HCT116 (cell line): ENCODE results near the gene PPM1H. TPM values are rescaled to one million over a fixed set of nuclear protein-coding genes. Genes with fewer than 3 reads are reported as not detected.

ENCODE experiments used
- ATAC-seq: fragments of 200-7000 bp; cut with Tn5 transposase; 2 replicates; pipeline ENCODE4 v1.9.1; 2020; ENCODE audit warnings: mild to moderate bottlenecking, moderate library complexity
- BruUV-seq: library from RNA; stranded (reverse); fragments of 400-500 nt; replicated peaks from 2 replicates; lab custom pipeline; 2021; lab: Mats Ljungman, UMichigan
- CTCF ChIA-PET: fragments of 300-600 bp; sonication (Branson Sonifier 250); formaldehyde crosslinking; loops from one replicate; lab custom pipeline; 2021; ENCODE audit warnings: antibody characterized with exemption; lab: Charles Lee
- POLR2A ChIA-PET: fragments of 300-600, 350-600 bp; sonication (Branson Sonifier 250); formaldehyde crosslinking; loops from one replicate; lab custom pipeline; 2021; ENCODE audit warnings: antibody characterized with exemption; lab: Charles Lee
- RAD21 ChIA-PET, 2 experiments: fragments of 300-600 bp; sonication (Branson Sonifier 250); formaldehyde crosslinking; loops; one replicate each; lab custom pipeline; 2023; ENCODE audit warnings: low total read pairs in 2 of 2; ENCODE audit not compliant: uncharacterized antibody in 2 of 2, unreplicated experiment in 2 of 2, low non-redundant PET in 1 of 2; lab: Charles Lee
- DNase-seq: peaks from one replicate; pipeline ENCODE4 v3.0.0-alpha.2; 2010; ENCODE audit warnings: low read depth, low spot score
- H2AFZ ChIP-seq: fragments of 200-600 bp; shearing (Covaris generic), sonication (generic); 2 replicates; pipeline ENCODE4 v1.6.1; 2017; ENCODE audit warnings: low read depth, mixed run types, mixed read lengths, antibody characterized with exemption, low read length; ENCODE audit not compliant: poor library complexity, severe bottlenecking
- H3K27ac ChIP-seq: 2 replicates; pipeline ENCODE4 v1.5.1; 2012; ENCODE audit warnings: low read depth, low read length
- H3K27me3 ChIP-seq: fragments of 200-600 bp; sonication (generic); 2 replicates; pipeline ENCODE4 v1.6.1; 2016; ENCODE audit warnings: mixed run types, low read length, mixed read lengths; ENCODE audit not compliant: insufficient read depth
- H3K36me3 ChIP-seq, 2 experiments: fragments of 200-500 bp in 1 of 2; fragments of 200-600 bp in 1 of 2; sonication (Bioruptor generic) in 1 of 2; sonication (generic) in 1 of 2; 2 replicates each; pipeline versions ENCODE4 v1.5.1 to v1.6.1; 2014 to 2016; ENCODE audit warnings: low read length in 2 of 2, inconsistent platforms in 1 of 2, mixed read lengths in 1 of 2, mixed run types in 1 of 2; ENCODE audit not compliant: insufficient read depth in 2 of 2, control insufficient read depth in 1 of 2
- H3K4me1 ChIP-seq, 2 experiments: fragments of 200-600 bp in 1 of 2; sonication (generic) in 1 of 2; 2 replicates each; pipeline versions ENCODE4 v1.5.1 to v1.6.1; 2012 to 2017; ENCODE audit warnings: low read length in 2 of 2, inconsistent platforms in 1 of 2, mild to moderate bottlenecking in 1 of 2, mixed read lengths in 1 of 2, mixed run types in 1 of 2, moderate library complexity in 1 of 2; ENCODE audit not compliant: insufficient read depth in 2 of 2, control insufficient read depth in 1 of 2
- H3K4me2 ChIP-seq: fragments of 200-600 bp; sonication (generic); 2 replicates; pipeline ENCODE4 v1.6.1; 2017; ENCODE audit warnings: mixed run types, low read length, mixed read lengths
- H3K4me3 ChIP-seq, 2 experiments: fragments of 200-600 bp in 1 of 2; sonication (generic) in 1 of 2; replicated peaks in 1 of 2; 2 replicates each; pipeline ENCODE4 v1.5.1; 2011 to 2016; ENCODE audit warnings: low read length in 2 of 2, control low read depth in 1 of 2, low read depth in 1 of 2, mild to moderate bottlenecking in 1 of 2, mixed read lengths in 1 of 2, mixed run types in 1 of 2
- H3K79me2 ChIP-seq: fragments of 200-600 bp; sonication (generic); 2 replicates; pipeline ENCODE4 v1.6.1; 2017; ENCODE audit warnings: mild to moderate bottlenecking, mixed run types, low read length, moderate library complexity, mixed read lengths; ENCODE audit not compliant: insufficient read depth
- H3K9ac ChIP-seq: fragments of 200-600 bp; sonication (generic); 2 replicates; pipeline ENCODE4 v1.6.1; 2016; ENCODE audit warnings: low read length, mixed read lengths
- H3K9me2 ChIP-seq: fragments of 200-600 bp; sonication (generic), shearing (Covaris generic); 2 replicates; pipeline ENCODE4 v1.6.1; 2017; ENCODE audit warnings: mixed run types, mild to moderate bottlenecking, moderate library complexity; ENCODE audit not compliant: insufficient read depth
- H3K9me3 ChIP-seq, 2 experiments: fragments of 200-500 bp in 1 of 2; fragments of 200-600 bp in 1 of 2; sonication (Bioruptor generic) in 1 of 2; sonication (generic) in 1 of 2; 2 replicates each; pipeline ENCODE4 v1.6.1; 2014 to 2017; ENCODE audit warnings: low read length in 2 of 2, mixed read lengths in 2 of 2, inconsistent platforms in 1 of 2, low read depth in 1 of 2, mild to moderate bottlenecking in 1 of 2, mixed run types in 1 of 2, moderate library complexity in 1 of 2; ENCODE audit not compliant: control insufficient read depth in 1 of 2, insufficient read depth in 1 of 2
- H4K20me1 ChIP-seq: fragments of 200-600 bp; sonication (generic), shearing (Covaris generic); 2 replicates; pipeline ENCODE4 v1.6.1; 2017; ENCODE audit warnings: mixed run types, mild to moderate bottlenecking, moderate library complexity; ENCODE audit not compliant: insufficient read depth
- EGR1 ChIP-seq: IDR thresholded peaks from 2 replicates; pipeline ENCODE4 v1.6.1; 2012; ENCODE audit warnings: low read depth
- EZH2 ChIP-seq: fragments of 200-600 bp; sonication (generic); IDR thresholded peaks from 2 replicates; pipeline ENCODE4 v1.6.1; 2017; ENCODE audit warnings: antibody characterized with exemption, mixed run types
- EZH2phosphoT487 ChIP-seq: fragments of 200-600 bp; IDR thresholded peaks from 2 replicates; pipeline ENCODE4 v1.6.1; 2018; ENCODE audit warnings: antibody characterized with exemption, borderline replicate concordance
- FOSL1 ChIP-seq: IDR thresholded peaks from 2 replicates; pipeline ENCODE4 v1.6.1; 2012; ENCODE audit warnings: low read depth
- JUND ChIP-seq: IDR thresholded peaks from 2 replicates; pipeline ENCODE4 v1.6.1; 2012
- RAD21 ChIP-seq: IDR thresholded peaks from 2 replicates; pipeline ENCODE4 v1.6.1; 2012; ENCODE audit warnings: low read depth, mild to moderate bottlenecking
- SIN3A ChIP-seq: IDR thresholded peaks from 2 replicates; pipeline ENCODE4 v1.6.1; 2012; ENCODE audit warnings: low read depth
- SRF ChIP-seq: IDR thresholded peaks from 2 replicates; pipeline ENCODE4 v1.6.1; 2012; ENCODE audit warnings: low read depth
- YY1 ChIP-seq: IDR thresholded peaks from 2 replicates; pipeline ENCODE4 v1.6.1; 2011; ENCODE audit warnings: low read length, low read depth, moderate library complexity, mild to moderate bottlenecking; ENCODE audit not compliant: insufficient replicate concordance; ENCODE audit errors: extremely low read depth
- ZNF274 ChIP-seq: fragments of 200-500 bp; sonication (Bioruptor generic); IDR thresholded peaks from 2 replicates; pipeline ENCODE4 v1.6.1; 2014; ENCODE audit warnings: mild to moderate bottlenecking, low read depth, low read length, inconsistent platforms
- intact Hi-C: fragments of 100-400 bp; cut with micrococcal nuclease; formaldehyde crosslinking; loops from 2 replicates; pipeline ENCODE4 v1.10.0; 2022
- total RNA-seq: library from RNA; stranded (reverse); gene quantifications from one replicate; pipeline ENCODE4 v1.2.1, GENCODE V29; 2021; ENCODE audit not compliant: unreplicated experiment
- TF ChIP-seq, protein P1 (sequence below), 3 experiments: fragments of 200-600 bp in 1 of 3; sonication (generic) in 1 of 3; IDR thresholded peaks in 2 of 3; conservative IDR thresholded peaks in 1 of 3; 2 replicates each; pipeline ENCODE4 v1.5.1; 2012 to 2017; ENCODE audit warnings: low read depth in 2 of 3, low read length in 2 of 3, antibody characterized with exemption in 1 of 3, borderline replicate concordance in 1 of 3, control low read depth in 1 of 3, mild to moderate bottlenecking in 1 of 3, mixed read lengths in 1 of 3, mixed run types in 1 of 3, moderate library complexity in 1 of 3; ENCODE audit not compliant: insufficient read depth in 1 of 3

PPM1H gene
- total RNA-seq, 1 experiment from 2014 or later = 8.0 TPM

DNA sequence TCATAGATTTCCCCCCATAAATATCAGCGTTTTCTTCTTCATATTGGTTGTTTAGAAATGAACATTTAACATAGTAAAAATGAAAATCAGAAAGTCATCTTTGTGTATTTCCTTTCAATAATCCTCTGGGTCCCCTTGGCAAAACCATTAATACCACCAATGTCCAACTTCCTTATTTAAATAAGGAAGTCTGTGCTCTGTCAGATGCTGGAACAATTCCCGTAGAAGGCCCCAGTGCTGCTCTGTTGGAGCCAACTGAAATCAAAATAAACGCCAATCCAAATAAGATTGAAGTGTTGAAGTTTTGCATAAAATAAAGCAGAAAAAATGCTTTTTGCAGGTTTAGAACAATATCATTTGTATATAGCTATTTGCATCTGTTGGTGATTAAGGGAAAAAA, 93.1 kb downstream of the PPM1H start:
- intact Hi-C loops = no loop called here
- H3K9me2 ChIP-seq = no peaks in the 10 kb centered on the region
- no TSS peak for BruUV-seq
- ChIA-PET RAD21 (no interaction called here), CTCF (no interaction called here), POLR2A (no interaction called here)
- ATAC-seq = no peak
- H2AFZ ChIP-seq = no peak overlapping the region
- H3K36me3 ChIP-seq = no peaks in the 10 kb centered on the region
- H4K20me1 ChIP-seq = no peaks in the 10 kb centered on the region
- no peak overlapping the region for H3K4me2 ChIP-seq
- no peaks in the 10 kb centered on the region for H3K4me1 ChIP-seq
- DNase-seq = no peak
- TF ChIP-seq EGR1 = no peak
- TF ChIP-seq JUND = no peak
- TF ChIP-seq SIN3A = no peak
- H3K9me3 ChIP-seq = no peaks in the 10 kb centered on the region
- no peaks in the 10 kb centered on the region for H3K27me3 ChIP-seq
- no peak overlapping the region for H3K4me3 ChIP-seq
- no peak overlapping the region for H3K9ac ChIP-seq
- no peaks in the 10 kb centered on the region for H3K79me2 ChIP-seq
- H3K27ac ChIP-seq = no peak overlapping the region

DNA sequence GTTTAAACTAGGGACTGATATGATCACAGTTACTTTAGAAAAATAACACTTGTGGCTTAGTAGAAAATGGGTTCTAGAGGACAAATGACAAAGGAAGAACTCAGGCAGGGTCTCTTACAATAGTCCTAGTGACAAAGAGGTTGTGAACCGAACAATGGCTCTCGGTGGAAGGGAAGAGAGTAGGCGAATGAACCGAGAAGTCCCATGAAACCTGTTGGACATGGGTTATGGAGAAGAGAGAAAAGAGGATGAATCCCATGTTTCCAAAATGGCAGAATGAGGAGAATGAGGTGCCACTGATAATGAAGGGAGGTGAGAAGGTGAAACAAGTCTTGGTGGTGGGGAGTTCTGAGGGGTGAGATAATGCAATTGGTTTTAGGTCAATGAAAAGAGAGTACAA, 94.1 kb downstream of the PPM1H start:
- ChIA-PET POLR2A (no interaction called here), RAD21 (no interaction called here), CTCF (no interaction called here)
- Histone ChIP-seq H3K9me2 (no peaks in the 10 kb centered on the region), H3K36me3 (no peaks in the 10 kb centered on the region), H3K4me1 (no peaks in the 10 kb centered on the region; a peak in 1 of 4 replicates), H3K27ac (no peak overlapping the region), H3K27me3 (no peaks in the 10 kb centered on the region), H3K4me3 (no peak overlapping the region), H3K9me3 (no peaks in the 10 kb centered on the region), H3K9ac (no peak overlapping the region), H2AFZ (no peak overlapping the region), H3K79me2 (no peaks in the 10 kb centered on the region), H4K20me1 (no peaks in the 10 kb centered on the region), H3K4me2 (no peak overlapping the region)
- TF ChIP-seq ZNF274 (no peak), SIN3A (no peak), EZH2phosphoT487 (no peak), SRF (no peak), FOSL1 (no peak), YY1 (no peak), EZH2 (no peak), RAD21 (no peak)
- TF ChIP-seq, protein P1, sequence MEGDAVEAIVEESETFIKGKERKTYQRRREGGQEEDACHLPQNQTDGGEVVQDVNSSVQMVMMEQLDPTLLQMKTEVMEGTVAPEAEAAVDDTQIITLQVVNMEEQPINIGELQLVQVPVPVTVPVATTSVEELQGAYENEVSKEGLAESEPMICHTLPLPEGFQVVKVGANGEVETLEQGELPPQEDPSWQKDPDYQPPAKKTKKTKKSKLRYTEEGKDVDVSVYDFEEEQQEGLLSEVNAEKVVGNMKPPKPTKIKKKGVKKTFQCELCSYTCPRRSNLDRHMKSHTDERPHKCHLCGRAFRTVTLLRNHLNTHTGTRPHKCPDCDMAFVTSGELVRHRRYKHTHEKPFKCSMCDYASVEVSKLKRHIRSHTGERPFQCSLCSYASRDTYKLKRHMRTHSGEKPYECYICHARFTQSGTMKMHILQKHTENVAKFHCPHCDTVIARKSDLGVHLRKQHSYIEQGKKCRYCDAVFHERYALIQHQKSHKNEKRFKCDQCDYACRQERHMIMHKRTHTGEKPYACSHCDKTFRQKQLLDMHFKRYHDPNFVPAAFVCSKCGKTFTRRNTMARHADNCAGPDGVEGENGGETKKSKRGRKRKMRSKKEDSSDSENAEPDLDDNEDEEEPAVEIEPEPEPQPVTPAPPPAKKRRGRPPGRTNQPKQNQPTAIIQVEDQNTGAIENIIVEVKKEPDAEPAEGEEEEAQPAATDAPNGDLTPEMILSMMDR (IDR thresholded peaks at IDR 0.05 in 2 of 3, conservative IDR thresholded peaks at IDR 0.05 in 1 of 3; ENCODE audit: borderline replicate concordance in 1 of 3, insufficient read depth in 1 of 3, low read depth in 2 of 3, low read length in 2 of 3) = no peak
- intact Hi-C loops = no loop called here
- no peak for DNase-seq
- ATAC-seq = no peak
- no TSS peak for BruUV-seq
